ENCODE measurements around the gene STPG3.

STPG3 gene

DNA sequence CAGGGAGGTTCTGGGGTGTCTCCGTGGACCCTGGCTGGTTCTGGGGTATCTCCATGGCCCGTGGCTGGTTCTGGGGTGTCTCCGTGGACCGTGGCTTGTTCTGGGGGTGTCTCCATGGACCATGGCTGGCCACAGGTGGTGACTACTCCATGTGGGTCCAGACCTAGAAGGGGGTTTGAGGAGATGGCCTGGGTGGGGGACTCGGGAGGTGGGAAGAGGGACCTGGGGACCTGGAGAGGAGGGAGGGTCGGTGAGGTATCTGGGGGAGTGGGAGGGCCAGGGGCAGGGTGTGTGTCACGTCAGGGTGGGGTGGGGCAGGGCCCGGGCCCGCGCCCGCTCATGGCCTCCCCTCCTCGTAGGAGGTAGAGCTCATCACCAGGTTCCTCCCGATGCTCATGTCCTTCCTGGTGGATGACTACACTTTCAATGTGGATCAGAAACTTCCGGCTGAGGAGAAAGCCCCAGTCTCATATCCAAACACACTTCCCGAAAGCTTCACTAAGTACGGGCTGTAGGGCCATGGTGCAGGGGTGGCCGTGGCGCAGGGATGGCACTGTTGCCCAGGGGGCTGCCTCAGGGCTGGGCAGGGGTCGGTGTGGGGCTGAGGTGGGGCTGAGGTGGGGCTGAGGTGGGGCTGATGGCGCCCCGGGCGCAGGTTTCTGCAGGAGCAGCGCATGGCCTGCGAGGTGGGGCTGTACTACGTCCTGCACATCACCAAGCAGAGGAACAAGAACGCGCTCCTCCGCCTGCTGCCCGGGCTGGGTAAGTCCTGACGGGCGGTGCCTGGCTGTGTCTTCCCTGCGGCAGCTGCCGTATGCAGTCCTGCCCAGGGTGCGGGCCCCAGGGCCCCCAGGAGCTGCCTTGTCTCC lies 15.7 kb downstream of the STPG3 start:
- no peak for DNase-seq (ENCODE audit: low spot score)

- no peak for DNase-seq (ENCODE audit: low spot score)
These were observed 16.9 kb downstream of the STPG3 start for GRCh38 chr9:137267933-137268355.

DNA sequence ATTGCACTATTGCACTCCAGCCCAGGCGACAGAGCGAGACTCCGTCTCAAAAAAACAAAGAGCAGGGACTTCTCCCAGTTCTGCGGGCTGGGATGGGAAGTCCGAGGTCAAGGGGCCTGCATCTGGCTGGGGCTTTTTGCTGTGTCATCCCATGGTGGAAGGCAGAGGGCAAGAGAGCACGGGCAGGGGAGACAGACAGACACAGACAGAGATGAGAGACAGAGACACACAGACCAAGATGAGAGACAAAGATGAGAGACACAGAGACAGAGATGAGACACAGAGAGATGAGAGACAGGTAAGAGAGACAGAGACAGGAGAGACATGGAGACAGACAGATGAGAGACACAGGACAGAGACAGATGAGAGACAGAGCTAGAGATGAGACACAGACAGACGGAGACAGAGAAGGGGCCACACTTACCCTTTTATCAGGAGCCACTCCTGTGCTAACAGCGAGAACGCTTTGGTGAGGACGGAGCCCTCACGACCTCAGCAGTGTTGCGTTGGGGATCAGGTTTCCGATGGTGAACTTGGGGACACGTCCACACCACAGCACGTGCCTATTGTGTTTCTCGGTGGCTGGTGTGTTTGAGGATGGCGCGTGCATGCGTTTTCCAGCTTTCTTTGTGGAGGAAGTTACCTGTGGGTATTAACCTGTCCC lies 17.6 kb downstream of the STPG3 start:
- DNase-seq (ENCODE audit: low spot score), result no peak

- DNase-seq (ENCODE audit: low spot score), result no peak
These were observed 18.2 kb downstream of the STPG3 start for GRCh38 chr9:137269231-137269772.

GRCh38 chr9:137270929-137271695 lies 20.0 kb downstream of the STPG3 start:
- DNase-seq (ENCODE audit: low spot score), result no peak

DNA sequence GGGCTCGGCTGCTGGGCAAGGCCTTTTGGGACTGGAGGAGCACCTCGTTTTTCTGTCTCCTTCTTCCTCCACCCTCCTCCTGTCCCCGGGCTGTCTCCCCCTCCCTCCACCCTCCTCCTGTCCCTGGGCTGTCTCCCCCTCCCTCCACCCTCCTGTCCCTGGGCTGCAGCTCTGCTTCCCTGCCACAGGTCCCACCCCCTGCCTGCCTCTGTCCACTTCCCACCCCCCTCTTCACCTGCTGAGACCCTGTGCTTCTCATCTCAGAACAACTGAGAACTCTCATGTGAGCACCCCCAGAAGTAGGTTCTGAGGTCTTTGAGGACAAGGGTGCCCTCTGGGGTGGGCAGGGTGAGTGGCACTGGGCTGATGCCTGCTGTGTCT lies 20.6 kb downstream of the STPG3 start:
- DNase-seq (ENCODE audit: low spot score), result no peak

- DNase-seq (ENCODE audit: low spot score), result no peak
These were observed 21.4 kb downstream of the STPG3 start for GRCh38 chr9:137272241-137273094.

GRCh38 chr9:137273095-137273490 lies 22.0 kb downstream of the STPG3 start:
- DNase-seq (ENCODE audit: low spot score), result no peak

DNA sequence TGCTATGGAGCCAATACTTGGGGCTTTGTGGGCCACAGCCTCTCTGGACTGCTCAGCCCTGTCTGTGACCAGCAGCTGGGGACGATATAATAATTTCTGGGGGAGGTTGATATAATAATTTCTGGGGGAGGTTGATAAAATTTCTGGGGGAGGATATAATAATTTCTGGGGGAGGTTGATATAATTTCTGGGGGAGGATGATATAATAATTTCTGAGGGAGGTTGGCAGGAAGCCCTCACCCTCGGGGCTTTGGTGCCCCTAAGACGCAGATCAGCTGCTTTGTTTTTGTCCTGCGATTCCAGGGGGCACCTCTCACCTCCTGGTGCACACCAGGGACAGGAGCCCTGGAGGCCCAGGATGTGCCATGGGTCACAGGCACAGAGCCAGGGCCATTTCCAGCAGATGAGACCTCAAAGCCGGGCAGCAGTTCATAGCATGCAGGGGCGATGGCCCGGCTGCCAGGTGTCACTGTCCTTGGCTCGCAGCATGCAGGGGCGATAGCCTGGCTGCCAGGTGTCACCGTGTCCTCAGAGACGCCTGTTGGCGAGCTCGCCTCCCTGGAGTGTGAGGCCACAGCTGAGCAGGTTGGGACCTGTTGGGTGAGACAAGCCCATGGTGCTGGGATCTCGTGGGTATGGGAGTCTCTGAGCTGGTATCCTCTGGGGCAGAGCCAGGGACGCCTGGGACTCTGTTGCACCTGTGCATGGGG lies 22.7 kb downstream of the STPG3 start:
- DNase-seq (ENCODE audit: low spot score), result no peak

- no peak for DNase-seq (ENCODE audit: low spot score)
These were observed 24.1 kb downstream of the STPG3 start for GRCh38 chr9:137275203-137275587.

DNA sequence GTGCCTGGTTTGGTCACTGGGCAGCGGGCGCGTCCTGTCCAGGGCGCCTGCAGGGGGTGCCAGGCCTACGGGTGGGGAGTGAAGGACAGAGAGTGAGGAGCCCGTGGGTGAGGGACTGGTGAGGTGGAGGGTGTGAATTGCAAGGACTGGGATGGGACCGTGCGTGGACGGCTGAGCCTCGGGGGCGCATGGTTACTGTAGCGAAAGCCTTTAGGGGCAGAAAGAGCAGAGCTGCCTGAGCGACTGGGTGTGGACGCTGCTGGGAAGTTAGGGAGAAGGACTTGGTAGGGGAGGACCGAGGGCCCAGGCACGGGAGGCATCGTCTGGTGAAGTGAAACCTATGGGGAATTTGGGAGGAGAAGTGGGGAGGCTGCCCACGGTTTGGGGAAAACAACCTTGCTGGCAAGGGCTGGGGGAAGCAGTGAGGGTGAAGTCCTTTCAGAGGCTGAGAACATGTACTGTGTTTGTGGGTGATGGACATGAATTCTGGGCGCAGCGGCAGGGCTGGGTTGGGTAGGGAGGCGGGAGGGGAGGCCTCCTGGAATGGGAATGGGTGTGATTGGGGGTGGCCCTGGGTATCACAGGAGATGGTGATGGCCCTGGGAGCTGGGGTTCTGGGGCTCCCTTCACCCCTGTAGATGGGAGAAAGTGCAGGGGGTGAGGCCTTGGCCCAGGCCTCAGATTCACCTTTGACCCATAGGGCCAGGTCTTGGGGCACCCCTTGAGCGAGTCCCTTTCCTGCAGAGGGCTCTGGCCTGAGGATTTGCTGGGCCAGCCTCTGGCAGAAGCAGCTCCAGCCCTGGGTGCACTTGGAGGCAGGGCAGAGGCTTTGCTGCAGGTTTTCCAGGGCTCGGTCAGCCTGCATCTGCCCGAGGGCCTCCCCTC lies 24.7 kb downstream of the STPG3 start:
- no peak for DNase-seq (ENCODE audit: low spot score)

DNA sequence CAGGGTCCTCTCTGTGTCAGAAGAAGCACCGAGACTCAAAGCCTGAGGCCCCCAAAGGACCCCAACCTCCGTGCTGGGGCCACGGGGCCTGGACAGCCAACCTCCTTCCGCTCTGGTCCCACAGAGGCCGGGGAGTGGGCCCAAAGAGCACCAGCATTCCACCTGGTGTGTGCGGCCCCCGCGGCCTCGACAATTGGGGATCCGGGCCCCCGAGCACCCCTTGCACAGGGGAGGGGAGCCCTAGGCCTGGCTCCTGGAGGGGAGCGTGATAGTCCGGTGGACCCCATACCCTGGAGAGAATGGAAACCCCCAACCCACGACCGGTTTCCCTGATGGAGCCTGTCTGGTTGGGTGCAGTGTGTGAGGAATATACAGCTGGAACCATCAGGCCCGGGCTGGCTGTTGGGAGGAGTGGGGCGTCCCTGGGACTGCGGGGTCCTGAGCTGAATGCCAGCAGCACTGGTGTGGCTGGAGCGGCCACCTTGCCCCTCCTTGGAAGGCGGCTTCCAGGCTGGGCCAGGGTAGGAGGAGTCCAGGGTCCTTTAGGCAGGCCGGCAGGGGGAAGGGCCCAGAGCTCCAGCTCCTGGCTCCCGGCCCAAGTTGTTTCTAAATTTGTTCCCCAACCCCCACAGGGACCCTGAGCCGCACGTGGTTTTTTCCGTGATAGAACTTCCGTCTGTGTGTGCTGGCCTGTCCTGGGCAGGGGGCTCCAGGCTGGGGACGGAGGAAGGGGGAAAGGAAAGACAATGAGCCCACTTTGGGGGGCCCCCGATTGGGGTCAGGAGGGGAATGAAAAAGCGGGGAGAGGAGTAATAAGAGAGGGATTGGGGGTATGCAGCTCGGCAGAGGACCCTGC lies 25.6 kb downstream of the STPG3 start:
- no peak for DNase-seq (ENCODE audit: low spot score)

GRCh38 chr9:137277329-137278041 lies 26.4 kb downstream of the STPG3 start, which contains the start of gene TOR4A:
TOR4A (plus strand) TSS chr9:137277726; CDS start chr9:137278690, 964 bp downstream.
- no peak for DNase-seq (ENCODE audit: low spot score)

GRCh38 chr9:137278061-137278701 lies 27.1 kb downstream of the STPG3 start:
- no peak for DNase-seq (ENCODE audit: low spot score)

GRCh38 chr9:137278721-137279711 lies 27.9 kb downstream of the STPG3 start:
- DNase-seq (ENCODE audit: low spot score), result no peak

GRCh38 chr9:137279741-137280473 lies 28.8 kb downstream of the STPG3 start:
- no peak for DNase-seq (ENCODE audit: low spot score)

Measured in hematopoietic multipotent progenitor cell treated with erythropoietin and hydrocortisone succinate and interleukin-3 and kit ligand, for 17 days (in vitro differentiated cells).